LNCaP clone FGC (cell line): ENCODE results near the gene CFAP100.

Experiments used
- DNase-seq: peaks from one replicate; pipeline ENCODE4 v3.0.0-alpha.2; 2011; ENCODE audit warnings: low read depth
- H3K4me3 ChIP-seq: 2 replicates; pipeline ENCODE4 v1.5.1; 2011; ENCODE audit warnings: mild to moderate bottlenecking, low read depth, low read length, control low read depth
- TF ChIP-seq, protein P1 (sequence below): IDR thresholded peaks from 2 replicates; pipeline ENCODE4 v1.5.1; 2012; ENCODE audit warnings: mild to moderate bottlenecking; ENCODE audit not compliant: control insufficient read depth, insufficient read depth; ENCODE audit errors: extremely low read depth

Gene CFAP100

DNA sequence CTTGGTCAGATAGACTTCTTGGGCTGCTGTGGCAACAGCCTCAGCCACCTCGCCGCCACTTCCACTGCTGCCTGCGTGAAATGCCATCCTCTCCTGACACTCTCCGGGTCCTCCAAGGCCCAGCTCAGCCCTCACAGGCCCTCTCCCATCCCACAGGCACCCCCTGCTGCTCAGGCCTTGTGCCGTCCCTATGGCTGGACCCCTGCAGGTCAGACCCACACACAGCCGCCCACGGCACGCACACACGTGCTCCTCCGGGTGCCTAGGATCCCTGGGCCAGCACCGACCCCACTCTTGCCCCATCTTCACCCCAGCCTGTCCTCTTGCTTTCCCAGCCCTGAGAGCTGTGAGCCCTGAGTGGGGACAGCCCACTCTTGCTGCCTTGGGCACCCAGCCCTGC lies 19.7 kb downstream of the CFAP100 start:
- TF ChIP-seq, protein P1, sequence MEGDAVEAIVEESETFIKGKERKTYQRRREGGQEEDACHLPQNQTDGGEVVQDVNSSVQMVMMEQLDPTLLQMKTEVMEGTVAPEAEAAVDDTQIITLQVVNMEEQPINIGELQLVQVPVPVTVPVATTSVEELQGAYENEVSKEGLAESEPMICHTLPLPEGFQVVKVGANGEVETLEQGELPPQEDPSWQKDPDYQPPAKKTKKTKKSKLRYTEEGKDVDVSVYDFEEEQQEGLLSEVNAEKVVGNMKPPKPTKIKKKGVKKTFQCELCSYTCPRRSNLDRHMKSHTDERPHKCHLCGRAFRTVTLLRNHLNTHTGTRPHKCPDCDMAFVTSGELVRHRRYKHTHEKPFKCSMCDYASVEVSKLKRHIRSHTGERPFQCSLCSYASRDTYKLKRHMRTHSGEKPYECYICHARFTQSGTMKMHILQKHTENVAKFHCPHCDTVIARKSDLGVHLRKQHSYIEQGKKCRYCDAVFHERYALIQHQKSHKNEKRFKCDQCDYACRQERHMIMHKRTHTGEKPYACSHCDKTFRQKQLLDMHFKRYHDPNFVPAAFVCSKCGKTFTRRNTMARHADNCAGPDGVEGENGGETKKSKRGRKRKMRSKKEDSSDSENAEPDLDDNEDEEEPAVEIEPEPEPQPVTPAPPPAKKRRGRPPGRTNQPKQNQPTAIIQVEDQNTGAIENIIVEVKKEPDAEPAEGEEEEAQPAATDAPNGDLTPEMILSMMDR = no peak
- DNase-seq = no peak
- H3K4me3 ChIP-seq = no peak overlapping the region

DNA sequence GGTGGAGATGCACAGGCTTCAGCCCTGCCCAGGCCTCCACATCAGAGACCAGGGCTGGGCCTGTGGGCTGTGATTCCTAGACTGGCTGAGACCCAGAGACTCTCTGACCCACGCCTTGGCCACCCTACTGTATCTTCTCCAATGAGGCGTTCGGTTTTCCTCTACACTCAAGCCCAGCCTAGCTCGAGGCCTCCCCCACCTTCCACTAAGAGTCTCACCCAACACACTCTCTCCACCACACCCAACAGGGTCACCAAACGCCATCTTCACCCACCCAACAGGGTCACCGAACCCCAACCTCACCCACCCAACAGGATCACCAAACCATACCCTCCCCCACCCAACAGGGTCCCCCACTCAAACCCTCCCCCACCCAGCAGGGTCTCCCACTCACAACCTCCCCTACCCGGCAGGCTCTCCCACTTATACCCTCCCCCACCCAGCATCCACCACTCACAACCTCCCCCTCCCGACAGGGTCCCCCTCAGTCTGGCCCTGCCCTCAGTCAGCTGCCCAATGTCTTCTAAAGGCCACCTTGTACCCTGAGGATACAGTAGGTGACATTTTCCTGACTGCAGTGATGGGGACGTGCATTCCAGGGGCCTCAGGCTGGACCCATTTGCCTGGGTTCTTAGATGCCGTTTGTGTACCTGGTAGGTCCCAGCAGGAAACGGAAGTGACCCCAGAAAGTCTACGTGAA lies 20.4 kb downstream of the CFAP100 start:
- TF ChIP-seq, protein P1 = no peak
- no peak for DNase-seq
- no peak overlapping the region for H3K4me3 ChIP-seq

DNA sequence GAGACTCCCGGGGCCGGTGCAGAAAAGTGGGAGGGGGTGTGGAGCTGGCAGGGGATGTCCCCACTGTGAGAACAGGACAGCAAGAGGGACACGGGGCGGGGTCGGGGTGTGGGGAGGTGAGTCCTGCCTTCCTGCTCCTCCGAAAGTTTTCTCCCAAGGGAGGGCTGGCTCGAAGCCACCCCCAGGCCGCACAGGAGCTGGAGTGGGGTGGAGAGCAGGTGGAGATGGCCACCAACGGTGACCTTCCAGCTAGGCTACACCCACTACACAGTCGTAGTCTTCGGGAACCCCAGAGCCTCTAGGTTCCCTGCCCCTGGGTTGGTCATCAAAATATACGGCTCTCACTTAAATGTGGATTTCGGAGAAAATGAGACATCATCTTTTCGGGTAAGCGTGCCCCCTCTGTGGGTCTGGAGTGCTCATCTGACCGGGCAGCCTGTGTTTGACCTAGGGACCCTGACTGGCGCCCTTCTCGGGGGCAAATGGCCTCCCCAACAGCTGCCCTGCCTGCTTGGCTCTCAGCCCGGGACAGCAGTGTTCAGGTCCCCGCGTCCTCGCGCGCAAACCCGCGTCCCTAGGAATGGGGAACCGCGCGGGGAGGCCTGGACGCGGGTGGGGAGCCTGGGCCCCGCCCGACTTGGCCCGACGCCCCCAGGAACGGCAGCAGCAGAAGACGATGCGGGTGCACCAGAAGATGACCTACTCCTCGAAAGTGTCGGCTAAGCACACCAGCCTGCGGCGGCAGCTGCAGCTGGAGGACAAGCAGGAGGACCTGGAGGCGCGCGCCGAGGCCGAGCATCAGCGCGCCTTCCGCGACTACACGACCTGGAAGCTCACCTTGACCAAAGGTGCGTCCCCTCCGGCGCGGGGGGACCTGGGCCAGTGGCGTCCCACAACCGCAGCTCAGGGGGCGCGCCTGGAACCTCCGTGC lies 21.2 kb downstream of the CFAP100 start:
- H3K4me3 ChIP-seq = no peak overlapping the region
- DNase-seq = no peak
- TF ChIP-seq, protein P1 = no peak

DNA sequence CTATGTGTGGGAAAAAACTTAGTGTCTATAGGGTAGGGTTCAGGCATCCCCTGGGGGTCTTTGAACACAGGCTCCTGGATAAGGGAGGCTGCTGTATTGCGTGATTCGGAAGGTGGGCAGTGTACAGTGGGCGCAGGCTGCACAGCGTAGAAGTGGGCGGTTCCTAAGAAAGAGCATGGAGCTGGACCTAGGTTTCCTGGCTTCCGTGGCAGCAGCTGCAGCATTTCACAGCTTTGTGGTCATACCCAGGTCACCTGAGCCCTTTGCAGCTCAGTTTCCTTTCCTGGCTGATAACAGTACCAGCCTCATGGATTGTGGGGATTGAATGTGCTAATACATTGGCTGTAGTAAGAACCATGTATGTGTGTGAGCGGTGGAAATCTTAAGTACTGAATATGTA lies 22.2 kb downstream of the CFAP100 start:
- H3K4me3 ChIP-seq = no peak overlapping the region
- TF ChIP-seq, protein P1 = no peak

DNA sequence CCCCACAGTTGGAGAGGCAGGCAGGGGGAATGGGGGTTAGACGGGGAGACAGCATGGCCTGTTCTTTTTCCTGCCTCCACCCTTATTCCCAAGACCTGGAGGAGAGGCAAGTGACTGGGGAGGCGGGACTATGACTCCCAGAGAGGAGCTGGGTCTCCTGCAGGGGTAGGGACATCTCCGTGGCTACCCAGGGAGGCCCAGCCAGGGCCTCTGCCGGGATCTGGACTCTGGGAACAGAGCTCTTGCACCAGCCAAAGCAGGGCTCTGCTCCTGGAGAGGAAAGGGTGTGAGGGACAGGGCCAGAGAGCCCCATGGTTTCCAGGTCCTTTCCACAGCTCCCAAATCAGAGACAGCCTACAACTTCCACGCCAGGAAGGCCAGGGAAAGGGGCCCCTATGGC lies 22.8 kb downstream of the CFAP100 start:
- DNase-seq = no peak
- H3K4me3 ChIP-seq = no peak overlapping the region
- TF ChIP-seq, protein P1 = no peak

More for the DNA sequence above, 22.2 kb downstream of the CFAP100 start:
- no peak for DNase-seq

DNA sequence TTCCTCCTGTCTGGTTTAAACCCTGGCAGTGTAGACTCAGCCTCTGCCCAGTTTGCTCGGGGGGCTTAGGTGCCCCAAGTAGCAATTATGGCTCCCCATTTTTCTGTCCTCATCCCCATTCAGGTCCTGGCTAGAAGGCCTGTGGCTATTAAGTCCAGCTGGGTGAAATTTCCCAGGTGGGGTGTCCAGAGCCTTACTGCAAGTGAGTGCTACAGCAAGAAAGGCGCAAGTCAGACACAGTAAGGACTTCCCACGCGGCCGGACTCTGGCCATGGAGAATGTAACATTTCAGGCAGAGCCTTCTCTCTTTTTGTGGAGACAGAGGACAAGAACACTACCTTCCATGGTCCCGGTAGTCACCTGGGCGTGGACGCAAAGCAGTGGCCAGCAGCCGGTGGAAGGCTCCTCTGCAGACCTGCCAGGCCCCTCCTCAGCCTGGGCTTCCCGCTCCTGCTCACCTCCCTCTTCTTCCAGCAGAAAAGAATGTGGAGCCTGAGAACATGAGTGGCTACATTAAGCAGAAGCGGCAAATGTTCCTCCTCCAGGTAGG lies 23.3 kb downstream of the CFAP100 start:
- TF ChIP-seq, protein P1 = no peak
- no peak overlapping the region for H3K4me3 ChIP-seq
- no peak for DNase-seq
